H1 (cell line): Measurements from ENCODE around the gene ILDR2. TPM values are rescaled to one million over a fixed set of nuclear protein-coding genes. Genes with fewer than 3 reads are reported as not detected.

ENCODE experiments used
- CTCF ChIA-PET: fragments of 300-600 bp; sonication (Branson Sonifier 250); formaldehyde crosslinking; loops from one replicate; lab custom pipeline; 2021; ENCODE audit not compliant: partially characterized antibody; lab: Charles Lee
- POLR2A ChIA-PET: fragments of 300-600 bp; sonication (Branson Sonifier 250); formaldehyde crosslinking; loops from one replicate; lab custom pipeline; 2021; ENCODE audit warnings: inconsistent platforms; ENCODE audit not compliant: partially characterized antibody; lab: Charles Lee
- DNase-seq, 2 experiments: peaks; one replicate each; pipeline versions ENCODE4 v3.0.0 to v3.0.0-alpha.2; 2010 to 2022; ENCODE audit warnings: low spot score in 2 of 2, low read depth in 1 of 2, mixed read lengths in 1 of 2
- FAIRE-seq: peaks from 2 replicates; lab custom pipeline; 2011; peaks lifted over from hg19 to GRCh38; lab: Jason Lieb, UNC
- H2AFZ ChIP-seq: 2 replicates; pipeline ENCODE4 v1.8.1; 2012; ENCODE audit warnings: low read length, inconsistent platforms
- H2AK5ac ChIP-seq: 2 replicates; pipeline ENCODE4 v1.6.1; 2013; ENCODE audit warnings: low read depth, low read length
- H2BK120ac ChIP-seq: replicated peaks from 2 replicates; pipeline ENCODE3; 2013; ENCODE audit warnings: low read depth, low read length, inconsistent platforms
- H2BK12ac ChIP-seq: 2 replicates; pipeline ENCODE4 v1.6.1; 2013; ENCODE audit warnings: low read depth, low read length
- H2BK15ac ChIP-seq: 2 replicates; pipeline ENCODE4 v1.6.1; 2013; ENCODE audit warnings: low read length
- H2BK20ac ChIP-seq: 2 replicates; pipeline ENCODE4 v1.6.1; 2013; ENCODE audit warnings: low read length
- H2BK5ac ChIP-seq: 2 replicates; pipeline ENCODE4 v1.6.1; 2013; ENCODE audit warnings: low read depth, low read length
- H3K14ac ChIP-seq: 2 replicates; pipeline ENCODE4 v1.6.1; 2013; ENCODE audit warnings: inconsistent platforms; ENCODE audit not compliant: insufficient read length
- H3K18ac ChIP-seq: 2 replicates; pipeline ENCODE4 v1.6.1; 2013; ENCODE audit warnings: low read length; ENCODE audit errors: extremely low read depth
- H3K23ac ChIP-seq: 2 replicates; pipeline ENCODE4 v1.6.1; 2013; ENCODE audit warnings: inconsistent platforms; ENCODE audit not compliant: insufficient read length
- H3K23me2 ChIP-seq: 2 replicates; pipeline ENCODE4 v1.6.1; 2013; ENCODE audit warnings: low read depth, low read length
- H3K27ac ChIP-seq: 2 replicates; pipeline ENCODE4 v1.6.1; 2011; ENCODE audit warnings: low read depth, low read length, inconsistent platforms
- H3K27me3 ChIP-seq, 4 experiments: replicated peaks in 1 of 4; 1 replicate in 1 of 4; 2 replicates in 3 of 4; pipeline versions ENCODE4 v1.6.1 to v1.8.1; 2011 to 2013; ENCODE audit warnings: low read length in 3 of 4, mild to moderate bottlenecking in 3 of 4, inconsistent platforms in 2 of 4, mixed read lengths in 2 of 4, moderate library complexity in 1 of 4; ENCODE audit not compliant: control insufficient read depth in 3 of 4, insufficient read depth in 3 of 4; ENCODE audit errors: extremely low read depth in 1 of 4
- H3K36me3 ChIP-seq, 4 experiments: 2 replicates each; pipeline versions ENCODE4 v1.6.1 to v1.8.1; 2011 to 2013; ENCODE audit warnings: mild to moderate bottlenecking in 4 of 4, low read length in 3 of 4, moderate library complexity in 2 of 4, control low read depth in 1 of 4, inconsistent platforms in 1 of 4; ENCODE audit not compliant: insufficient read depth in 4 of 4, control insufficient read depth in 2 of 4
- H3K4ac ChIP-seq: replicated peaks from 2 replicates; pipeline ENCODE3; 2013; ENCODE audit warnings: low read length, low read depth, mixed read lengths, inconsistent platforms; ENCODE audit not compliant: insufficient read length
- H3K4me1 ChIP-seq, 4 experiments: replicated peaks in 1 of 4; 1 replicate in 1 of 4; 2 replicates in 3 of 4; pipeline versions ENCODE4 v1.6.1 to v1.8.1; 2011 to 2013; ENCODE audit warnings: low read length in 3 of 4, inconsistent platforms in 2 of 4, mixed read lengths in 1 of 4; ENCODE audit not compliant: insufficient read depth in 4 of 4, control insufficient read depth in 3 of 4
- H3K4me2 ChIP-seq, 2 experiments: 2 replicates each; pipeline versions ENCODE4 v1.6.1 to v1.8.1; 2011 to 2013; ENCODE audit warnings: low read depth in 2 of 2, low read length in 2 of 2, control low read depth in 1 of 2, inconsistent platforms in 1 of 2, mild to moderate bottlenecking in 1 of 2; ENCODE audit not compliant: insufficient read depth in 1 of 2
- H3K4me3 ChIP-seq, 4 experiments: fragments of 200-600, 300-600 bp in 1 of 4; sonication (generic), shearing (Covaris generic), sonication (Bioruptor Twin) in 1 of 4; 2 replicates each; pipeline versions ENCODE4 v1.5.1 to v1.8.1; 2011 to 2016; ENCODE audit warnings: low read length in 4 of 4, low read depth in 3 of 4, control low read depth in 2 of 4, inconsistent platforms in 2 of 4, mild to moderate bottlenecking in 2 of 4, mixed read lengths in 1 of 4, moderate library complexity in 1 of 4; ENCODE audit not compliant: insufficient read depth in 2 of 4; ENCODE audit errors: extremely low read depth in 1 of 4
- H3K56ac ChIP-seq: replicated peaks from 2 replicates; pipeline ENCODE3; 2013; ENCODE audit warnings: low read depth, mild to moderate bottlenecking, mixed read lengths, low read length, inconsistent platforms; ENCODE audit not compliant: insufficient read length
- H3K79me1 ChIP-seq: 2 replicates; pipeline ENCODE4 v1.6.1; 2013; ENCODE audit warnings: low read depth, low read length, control low read depth
- H3K79me2 ChIP-seq, 2 experiments: 2 replicates each; pipeline versions ENCODE4 v1.6.1 to v1.8.1; 2012 to 2013; ENCODE audit warnings: low read length in 2 of 2, mild to moderate bottlenecking in 2 of 2, inconsistent platforms in 1 of 2; ENCODE audit not compliant: insufficient read depth in 2 of 2, control insufficient read depth in 1 of 2
- H3K9ac ChIP-seq, 4 experiments: replicated peaks in 1 of 4; 1 replicate in 1 of 4; 2 replicates in 3 of 4; pipeline versions ENCODE4 v1.6.1 to v1.8.1; 2011 to 2013; ENCODE audit warnings: low read depth in 3 of 4, low read length in 3 of 4, control low read depth in 2 of 4, mild to moderate bottlenecking in 2 of 4, moderate library complexity in 2 of 4, inconsistent platforms in 1 of 4; ENCODE audit errors: extremely low read depth in 1 of 4
- H3K9me3 ChIP-seq, 2 experiments: 2 replicates each; pipeline versions ENCODE4 v1.6.1 to v1.8.1; 2012 to 2013; ENCODE audit warnings: mild to moderate bottlenecking in 2 of 2, moderate library complexity in 2 of 2, control low read depth in 1 of 2, inconsistent platforms in 1 of 2, low read depth in 1 of 2, low read length in 1 of 2, mixed read lengths in 1 of 2; ENCODE audit not compliant: insufficient read depth in 2 of 2
- H4K20me1 ChIP-seq, 2 experiments: replicated peaks in 1 of 2; 2 replicates each; pipeline versions ENCODE3 to v1.8.1; 2011 to 2013; ENCODE audit warnings: inconsistent platforms in 2 of 2, low read length in 2 of 2, mild to moderate bottlenecking in 1 of 2; ENCODE audit not compliant: insufficient read depth in 2 of 2, control insufficient read depth in 1 of 2
- H4K5ac ChIP-seq: 2 replicates; pipeline ENCODE4 v1.6.1; 2013; ENCODE audit warnings: low read length, low read depth, mixed read lengths, inconsistent platforms; ENCODE audit not compliant: insufficient read length
- H4K8ac ChIP-seq: 2 replicates; pipeline ENCODE4 v1.8.0; 2013; ENCODE audit warnings: mild to moderate bottlenecking, moderate library complexity, low read length, inconsistent platforms; ENCODE audit not compliant: insufficient read depth; ENCODE audit errors: extremely low read depth
- H4K91ac ChIP-seq: replicated peaks from 2 replicates; pipeline ENCODE3; 2013; ENCODE audit warnings: low read length, mixed read lengths, inconsistent platforms; ENCODE audit not compliant: insufficient read length
- CEBPB ChIP-seq: IDR thresholded peaks from 2 replicates; pipeline ENCODE4 v1.6.1; 2012; ENCODE audit warnings: low read depth, low read length
- EP300 ChIP-seq, 2 experiments: IDR thresholded peaks; 1 replicate in 1 of 2; 2 replicates in 1 of 2; pipeline ENCODE4 v1.6.1; 2011 to 2012; ENCODE audit warnings: low read depth in 2 of 2, low read length in 2 of 2, mild to moderate bottlenecking in 2 of 2, borderline replicate concordance in 1 of 2, inconsistent platforms in 1 of 2, moderate library complexity in 1 of 2
- HDAC6 ChIP-seq: IDR thresholded peaks from one replicate; pipeline ENCODE4 v1.7.1; 2012; ENCODE audit warnings: low read depth, mild to moderate bottlenecking, inconsistent platforms, low read length, moderate library complexity
- SAP30 ChIP-seq: fragments of 300-600 bp; sonication (generic); IDR thresholded peaks from 2 replicates; pipeline ENCODE4 v1.7.1; 2012; ENCODE audit warnings: low read length, moderate library complexity, mild to moderate bottlenecking, inconsistent platforms; ENCODE audit not compliant: insufficient read depth, insufficient replicate concordance
- YY1 ChIP-seq: IDR thresholded peaks from 2 replicates; pipeline ENCODE4 v1.6.1; 2011; ENCODE audit warnings: low read depth, mild to moderate bottlenecking, low read length
- WGBS, 2 experiments: shearing (Covaris generic) in 1 of 2; methylation state at CpG; one replicate each; pipeline versions ENCODE4 v1.1.6 to v1.1.7; 2013 to 2015; ENCODE audit warnings: low lambda C conversion rate in 2 of 2, mixed read lengths in 2 of 2, inconsistent platforms in 1 of 2, low coverage in 1 of 2, missing lambda C conversion rate in 1 of 2; ENCODE audit not compliant: insufficient replicate concordance in 2 of 2, insufficient coverage in 1 of 2, insufficient read length in 1 of 2; ENCODE audit errors: extremely low coverage in 1 of 2, missing lambda C conversion rate in 1 of 2; 5-methylcytosine and 5-hydroxymethylcytosine counted together
- polyA plus RNA-seq, 7 experiments: library from polyadenylated mRNA; depleted of rRNA in 3 of 7; stranded (reverse) in 5 of 7; unstranded in 2 of 7; fragments of >200 nt in 5 of 7; fragments of 200-250 nt in 2 of 7; gene quantifications; 1 replicate in 5 of 7; 2 replicates in 1 of 7; 4 replicates in 1 of 7; pipeline versions ENCODE4 v1.2.1 to v1.2.3, GENCODE V29; 2011 to 2013; ENCODE audit warnings: missing spikeins in 2 of 7, mixed read lengths in 2 of 7
- total RNA-seq: library from RNA; stranded (reverse); fragmentation: NEBNext Ultra II Directional; extraction: Animal tissue kit (Norgen Biotek cat#: 25700); gene quantifications from 2 replicates; pipeline ENCODE4 v1.2.1, GENCODE V29; 2021

Gene ILDR2
- total and polyA plus RNA-seq, 2 of the 8 experiments (the other 6 are each of a cell fraction or from before 2014, with no cell fraction given) = 0.85 to 0.86 TPM

- H2BK120ac ChIP-seq = no peak overlapping the region
- H2BK15ac ChIP-seq = no peak overlapping the region
- H3K9ac ChIP-seq = no peak overlapping the region
- H3K14ac ChIP-seq = no peak overlapping the region
- POLR2A ChIA-PET = no interaction called here
- H2BK12ac ChIP-seq = no peak overlapping the region
- DNase-seq = no peak
- H4K5ac ChIP-seq = no peak overlapping the region
- H3K79me2 ChIP-seq = no peaks in the 10 kb centered on the region
- no peak overlapping the region for H3K4me3 ChIP-seq
- no peaks in the 10 kb centered on the region for H3K36me3 ChIP-seq
- H2AK5ac ChIP-seq = no peak overlapping the region
- H3K4me2 ChIP-seq = no peak overlapping the region
- no peak overlapping the region for H3K56ac ChIP-seq
- no peaks in the 10 kb centered on the region for H3K9me3 ChIP-seq
- H3K27me3 ChIP-seq = peaks cover 0 to under 1% (median under 1%) of the 10 kb centered on the region in 4 experiments; a peak in 3 of 7 replicates
- H2BK20ac ChIP-seq = no peak overlapping the region
- no peak overlapping the region for H3K18ac ChIP-seq
- no peaks in the 10 kb centered on the region for H3K23me2 ChIP-seq
- H4K91ac ChIP-seq = no peak overlapping the region
- H4K8ac ChIP-seq = no peak overlapping the region
- no peak overlapping the region for H2AFZ ChIP-seq
- FAIRE-seq = no peak
- H3K23ac ChIP-seq = no peak overlapping the region
- H3K4ac ChIP-seq = no peak overlapping the region
- H3K27ac ChIP-seq = no peak overlapping the region
- CTCF ChIA-PET = interaction anchor here (0.9 to 2.7 kb wide), 8 partner anchors 18 to 139 kb away, joined by 3 to 20 read pairs (median 4); no protein-coding TSS in a partner anchor
- 69 to 100% methylated on average over 1 to 2 of the region's 2 CpGs for WGBS, 2 experiments
- H4K20me1 ChIP-seq = no peaks in the 10 kb centered on the region
- no peaks in the 10 kb centered on the region for H3K79me1 ChIP-seq
- H2BK5ac ChIP-seq = no peak overlapping the region
- peaks cover 0 to 11% (median 1%) of the 10 kb centered on the region in 4 experiments; a peak in 1 of 7 replicates for H3K4me1 ChIP-seq
- TF ChIP-seq CEBPB (no peak), SAP30 (no peak), YY1 (no peak), EP300 (IDR thresholded peaks at IDR 0.05; ENCODE audit: borderline replicate concordance in 1 of 2, low read depth in 2 of 2, low read length in 2 of 2) (no peak), HDAC6 (no peak)
Observed at GRCh38 chr1:166927701-166928100, 47.6 kb downstream of the ILDR2 start.
